Measurements from ENCODE around the gene PRDM16.

DNA sequence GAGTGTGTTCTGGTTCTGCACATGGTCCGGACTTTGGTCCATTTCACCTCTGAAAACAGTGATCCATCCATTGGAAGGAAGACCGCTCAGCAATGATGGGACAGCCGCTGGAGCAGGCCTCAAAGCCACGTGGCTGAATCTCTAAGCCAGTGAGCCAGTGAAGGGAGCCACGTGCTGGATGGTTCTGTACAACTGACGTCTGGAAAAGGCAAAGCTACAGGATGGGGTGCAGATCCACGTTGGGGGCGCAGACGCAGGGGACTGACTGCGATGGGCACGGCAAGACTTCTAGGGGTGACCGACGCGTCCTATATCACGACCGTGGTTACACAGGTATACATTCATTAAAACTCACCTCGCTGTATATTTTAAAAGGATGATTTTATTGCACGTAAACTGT lies 375.3 kb downstream of the PRDM16 start:
- TF ChIP-seq YY1 (IDR thresholded peaks at IDR 0.05; ENCODE audit: insufficient read depth, insufficient read length) (no peak), SUZ12 (IDR thresholded peaks at IDR 0.05; ENCODE audit: extremely low read depth, insufficient read depth, insufficient read length) (no peak)
